HCT116 (cell line): ENCODE measurements around the gene FGFR3. TPM values are rescaled to one million over a fixed set of nuclear protein-coding genes. Genes with fewer than 3 reads are reported as not detected.

Source experiments
- ATAC-seq: fragments of 200-7000 bp; cut with Tn5 transposase; 2 replicates; pipeline ENCODE4 v1.9.1; 2020; ENCODE audit warnings: mild to moderate bottlenecking, moderate library complexity
- BruUV-seq: library from RNA; stranded (reverse); fragments of 400-500 nt; replicated peaks from 2 replicates; lab custom pipeline; 2021; lab: Mats Ljungman, UMichigan
- CTCF ChIA-PET: fragments of 300-600 bp; sonication (Branson Sonifier 250); formaldehyde crosslinking; loops from one replicate; lab custom pipeline; 2021; ENCODE audit warnings: antibody characterized with exemption; lab: Charles Lee
- POLR2A ChIA-PET: fragments of 300-600, 350-600 bp; sonication (Branson Sonifier 250); formaldehyde crosslinking; loops from one replicate; lab custom pipeline; 2021; ENCODE audit warnings: antibody characterized with exemption; lab: Charles Lee
- RAD21 ChIA-PET, 2 experiments: fragments of 300-600 bp; sonication (Branson Sonifier 250); formaldehyde crosslinking; loops; one replicate each; lab custom pipeline; 2023; ENCODE audit warnings: low total read pairs in 2 of 2; ENCODE audit not compliant: uncharacterized antibody in 2 of 2, unreplicated experiment in 2 of 2, low non-redundant PET in 1 of 2; lab: Charles Lee
- DNase-seq: peaks from one replicate; pipeline ENCODE4 v3.0.0-alpha.2; 2010; ENCODE audit warnings: low read depth, low spot score
- H2AFZ ChIP-seq: fragments of 200-600 bp; shearing (Covaris generic), sonication (generic); 2 replicates; pipeline ENCODE4 v1.6.1; 2017; ENCODE audit warnings: low read depth, mixed run types, mixed read lengths, antibody characterized with exemption, low read length; ENCODE audit not compliant: poor library complexity, severe bottlenecking
- H3K27ac ChIP-seq: 2 replicates; pipeline ENCODE4 v1.5.1; 2012; ENCODE audit warnings: low read depth, low read length
- H3K27me3 ChIP-seq: fragments of 200-600 bp; sonication (generic); 2 replicates; pipeline ENCODE4 v1.6.1; 2016; ENCODE audit warnings: mixed run types, low read length, mixed read lengths; ENCODE audit not compliant: insufficient read depth
- H3K36me3 ChIP-seq, 2 experiments: fragments of 200-500 bp in 1 of 2; fragments of 200-600 bp in 1 of 2; sonication (Bioruptor generic) in 1 of 2; sonication (generic) in 1 of 2; 2 replicates each; pipeline versions ENCODE4 v1.5.1 to v1.6.1; 2014 to 2016; ENCODE audit warnings: low read length in 2 of 2, inconsistent platforms in 1 of 2, mixed read lengths in 1 of 2, mixed run types in 1 of 2; ENCODE audit not compliant: insufficient read depth in 2 of 2, control insufficient read depth in 1 of 2
- H3K4me1 ChIP-seq, 2 experiments: fragments of 200-600 bp in 1 of 2; sonication (generic) in 1 of 2; 2 replicates each; pipeline versions ENCODE4 v1.5.1 to v1.6.1; 2012 to 2017; ENCODE audit warnings: low read length in 2 of 2, inconsistent platforms in 1 of 2, mild to moderate bottlenecking in 1 of 2, mixed read lengths in 1 of 2, mixed run types in 1 of 2, moderate library complexity in 1 of 2; ENCODE audit not compliant: insufficient read depth in 2 of 2, control insufficient read depth in 1 of 2
- H3K4me2 ChIP-seq: fragments of 200-600 bp; sonication (generic); 2 replicates; pipeline ENCODE4 v1.6.1; 2017; ENCODE audit warnings: mixed run types, low read length, mixed read lengths
- H3K4me3 ChIP-seq, 2 experiments: fragments of 200-600 bp in 1 of 2; sonication (generic) in 1 of 2; replicated peaks in 1 of 2; 2 replicates each; pipeline ENCODE4 v1.5.1; 2011 to 2016; ENCODE audit warnings: low read length in 2 of 2, control low read depth in 1 of 2, low read depth in 1 of 2, mild to moderate bottlenecking in 1 of 2, mixed read lengths in 1 of 2, mixed run types in 1 of 2
- H3K79me2 ChIP-seq: fragments of 200-600 bp; sonication (generic); 2 replicates; pipeline ENCODE4 v1.6.1; 2017; ENCODE audit warnings: mild to moderate bottlenecking, mixed run types, low read length, moderate library complexity, mixed read lengths; ENCODE audit not compliant: insufficient read depth
- H3K9ac ChIP-seq: fragments of 200-600 bp; sonication (generic); 2 replicates; pipeline ENCODE4 v1.6.1; 2016; ENCODE audit warnings: low read length, mixed read lengths
- H3K9me2 ChIP-seq: fragments of 200-600 bp; sonication (generic), shearing (Covaris generic); 2 replicates; pipeline ENCODE4 v1.6.1; 2017; ENCODE audit warnings: mixed run types, mild to moderate bottlenecking, moderate library complexity; ENCODE audit not compliant: insufficient read depth
- H3K9me3 ChIP-seq, 2 experiments: fragments of 200-500 bp in 1 of 2; fragments of 200-600 bp in 1 of 2; sonication (Bioruptor generic) in 1 of 2; sonication (generic) in 1 of 2; 2 replicates each; pipeline ENCODE4 v1.6.1; 2014 to 2017; ENCODE audit warnings: low read length in 2 of 2, mixed read lengths in 2 of 2, inconsistent platforms in 1 of 2, low read depth in 1 of 2, mild to moderate bottlenecking in 1 of 2, mixed run types in 1 of 2, moderate library complexity in 1 of 2; ENCODE audit not compliant: control insufficient read depth in 1 of 2, insufficient read depth in 1 of 2
- H4K20me1 ChIP-seq: fragments of 200-600 bp; sonication (generic), shearing (Covaris generic); 2 replicates; pipeline ENCODE4 v1.6.1; 2017; ENCODE audit warnings: mixed run types, mild to moderate bottlenecking, moderate library complexity; ENCODE audit not compliant: insufficient read depth
- FOSL1 ChIP-seq: IDR thresholded peaks from 2 replicates; pipeline ENCODE4 v1.6.1; 2012; ENCODE audit warnings: low read depth
- JUND ChIP-seq: IDR thresholded peaks from 2 replicates; pipeline ENCODE4 v1.6.1; 2012
- SIN3A ChIP-seq: IDR thresholded peaks from 2 replicates; pipeline ENCODE4 v1.6.1; 2012; ENCODE audit warnings: low read depth
- SP1 ChIP-seq: IDR thresholded peaks from 2 replicates; pipeline ENCODE4 v1.6.1; 2012; ENCODE audit warnings: low read depth
- ZNF274 ChIP-seq: fragments of 200-500 bp; sonication (Bioruptor generic); IDR thresholded peaks from 2 replicates; pipeline ENCODE4 v1.6.1; 2014; ENCODE audit warnings: mild to moderate bottlenecking, low read depth, low read length, inconsistent platforms
- intact Hi-C: fragments of 100-400 bp; cut with micrococcal nuclease; formaldehyde crosslinking; loops from 2 replicates; pipeline ENCODE4 v1.10.0; 2022
- total RNA-seq: library from RNA; stranded (reverse); gene quantifications from one replicate; pipeline ENCODE4 v1.2.1, GENCODE V29; 2021; ENCODE audit not compliant: unreplicated experiment
- TF ChIP-seq, protein P1 (sequence below): IDR thresholded peaks from 2 replicates; pipeline ENCODE4 v1.6.1; 2012; ENCODE audit warnings: low read depth
- TF ChIP-seq, protein P2 (sequence below): IDR thresholded peaks from 2 replicates; pipeline ENCODE4 v1.6.1; 2011; ENCODE audit warnings: mild to moderate bottlenecking, low read length, moderate library complexity; ENCODE audit not compliant: insufficient replicate concordance; ENCODE audit errors: extremely low read depth

The FGFR3 gene
- total RNA-seq, 1 experiment from 2014 or later: 31.7 TPM

DNA sequence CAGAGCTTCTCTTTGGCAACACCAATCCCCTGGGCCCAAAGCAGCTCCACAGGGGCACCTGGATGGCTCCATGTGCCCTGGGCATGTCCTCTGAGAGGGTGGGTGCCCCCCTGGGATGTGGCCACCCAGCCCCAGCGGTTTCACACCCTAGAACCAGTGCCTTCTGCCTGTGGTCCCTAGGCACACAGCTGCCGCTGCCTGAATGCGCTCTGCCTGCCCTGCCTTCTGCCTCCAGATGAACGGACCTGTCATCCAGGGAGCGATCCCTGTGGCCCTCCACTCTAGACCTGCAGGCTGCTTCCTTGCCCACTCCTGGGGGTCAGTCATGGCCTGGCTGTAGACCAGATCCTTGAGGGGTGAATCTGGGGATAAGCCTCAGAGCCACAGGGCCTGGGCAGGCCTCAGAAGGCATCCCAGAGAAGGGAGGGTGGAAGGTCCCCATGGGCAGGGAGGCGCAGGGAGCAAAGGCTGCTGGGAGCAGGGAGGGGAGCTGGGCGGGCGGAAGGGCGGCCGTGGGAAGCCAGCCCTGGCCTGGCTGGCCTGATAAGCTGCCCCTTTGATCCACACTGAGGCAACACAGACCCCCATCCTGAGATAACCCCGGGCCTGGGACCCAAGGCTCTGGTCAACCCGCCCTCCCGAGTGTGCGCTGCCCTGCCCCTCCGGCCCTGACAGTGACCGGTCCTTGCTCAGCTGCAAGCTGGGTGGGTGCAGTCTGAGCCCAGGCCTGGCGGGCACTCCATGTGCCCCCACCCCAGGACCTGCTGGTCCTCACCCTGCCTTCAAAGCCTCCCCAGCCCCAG, 8.1 kb upstream of the FGFR3 start:
- Histone ChIP-seq H3K36me3 (no peaks in the 10 kb centered on the region), H3K9ac (no peak overlapping the region), H3K4me3 (no peak overlapping the region), H3K4me1 (peaks cover 0 to 4% of the 10 kb centered on the region in 2 experiments; a peak in 2 of 4 replicates), H3K79me2 (no peaks in the 10 kb centered on the region), H3K27ac (no peak overlapping the region), H3K27me3 (no peaks in the 10 kb centered on the region), H4K20me1 (no peaks in the 10 kb centered on the region), H3K9me2 (no peaks in the 10 kb centered on the region), H3K9me3 (no peaks in the 10 kb centered on the region), H3K4me2 (no peak overlapping the region), H2AFZ (no peak overlapping the region)
- ATAC-seq (no peak), DNase-seq (no peak)
- RAD21 ChIA-PET: no interaction called here
- CTCF ChIA-PET: interaction anchor here (0.6 to 1.4 kb wide), 2 partner anchors 10 to 17 kb away, joined by 3 to 4 read pairs; no protein-coding TSS in a partner anchor
- TF ChIP-seq, protein P1, sequence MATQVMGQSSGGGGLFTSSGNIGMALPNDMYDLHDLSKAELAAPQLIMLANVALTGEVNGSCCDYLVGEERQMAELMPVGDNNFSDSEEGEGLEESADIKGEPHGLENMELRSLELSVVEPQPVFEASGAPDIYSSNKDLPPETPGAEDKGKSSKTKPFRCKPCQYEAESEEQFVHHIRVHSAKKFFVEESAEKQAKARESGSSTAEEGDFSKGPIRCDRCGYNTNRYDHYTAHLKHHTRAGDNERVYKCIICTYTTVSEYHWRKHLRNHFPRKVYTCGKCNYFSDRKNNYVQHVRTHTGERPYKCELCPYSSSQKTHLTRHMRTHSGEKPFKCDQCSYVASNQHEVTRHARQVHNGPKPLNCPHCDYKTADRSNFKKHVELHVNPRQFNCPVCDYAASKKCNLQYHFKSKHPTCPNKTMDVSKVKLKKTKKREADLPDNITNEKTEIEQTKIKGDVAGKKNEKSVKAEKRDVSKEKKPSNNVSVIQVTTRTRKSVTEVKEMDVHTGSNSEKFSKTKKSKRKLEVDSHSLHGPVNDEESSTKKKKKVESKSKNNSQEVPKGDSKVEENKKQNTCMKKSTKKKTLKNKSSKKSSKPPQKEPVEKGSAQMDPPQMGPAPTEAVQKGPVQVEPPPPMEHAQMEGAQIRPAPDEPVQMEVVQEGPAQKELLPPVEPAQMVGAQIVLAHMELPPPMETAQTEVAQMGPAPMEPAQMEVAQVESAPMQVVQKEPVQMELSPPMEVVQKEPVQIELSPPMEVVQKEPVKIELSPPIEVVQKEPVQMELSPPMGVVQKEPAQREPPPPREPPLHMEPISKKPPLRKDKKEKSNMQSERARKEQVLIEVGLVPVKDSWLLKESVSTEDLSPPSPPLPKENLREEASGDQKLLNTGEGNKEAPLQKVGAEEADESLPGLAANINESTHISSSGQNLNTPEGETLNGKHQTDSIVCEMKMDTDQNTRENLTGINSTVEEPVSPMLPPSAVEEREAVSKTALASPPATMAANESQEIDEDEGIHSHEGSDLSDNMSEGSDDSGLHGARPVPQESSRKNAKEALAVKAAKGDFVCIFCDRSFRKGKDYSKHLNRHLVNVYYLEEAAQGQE: no peak
- TF ChIP-seq JUND (no peak), SIN3A (no peak), SP1 (no peak), ZNF274 (no peak), FOSL1 (no peak)
- TF ChIP-seq, protein P2, sequence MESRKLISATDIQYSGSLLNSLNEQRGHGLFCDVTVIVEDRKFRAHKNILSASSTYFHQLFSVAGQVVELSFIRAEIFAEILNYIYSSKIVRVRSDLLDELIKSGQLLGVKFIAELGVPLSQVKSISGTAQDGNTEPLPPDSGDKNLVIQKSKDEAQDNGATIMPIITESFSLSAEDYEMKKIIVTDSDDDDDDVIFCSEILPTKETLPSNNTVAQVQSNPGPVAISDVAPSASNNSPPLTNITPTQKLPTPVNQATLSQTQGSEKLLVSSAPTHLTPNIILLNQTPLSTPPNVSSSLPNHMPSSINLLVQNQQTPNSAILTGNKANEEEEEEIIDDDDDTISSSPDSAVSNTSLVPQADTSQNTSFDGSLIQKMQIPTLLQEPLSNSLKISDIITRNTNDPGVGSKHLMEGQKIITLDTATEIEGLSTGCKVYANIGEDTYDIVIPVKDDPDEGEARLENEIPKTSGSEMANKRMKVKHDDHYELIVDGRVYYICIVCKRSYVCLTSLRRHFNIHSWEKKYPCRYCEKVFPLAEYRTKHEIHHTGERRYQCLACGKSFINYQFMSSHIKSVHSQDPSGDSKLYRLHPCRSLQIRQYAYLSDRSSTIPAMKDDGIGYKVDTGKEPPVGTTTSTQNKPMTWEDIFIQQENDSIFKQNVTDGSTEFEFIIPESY: no peak
- intact Hi-C loops: no loop called here
- BruUV-seq: no TSS peak
- POLR2A ChIA-PET: no interaction called here
